ENCODE data around the gene GRB14. TPM values are rescaled to one million over a fixed set of nuclear protein-coding genes. Genes with fewer than 3 reads are reported as not detected.

GRB14 gene
- total and polyA plus RNA-seq, 2 of the 13 experiments (the other 11 are each of a cell fraction or from before 2014, with no cell fraction given) = 4.6 to 5.8 TPM

DNA sequence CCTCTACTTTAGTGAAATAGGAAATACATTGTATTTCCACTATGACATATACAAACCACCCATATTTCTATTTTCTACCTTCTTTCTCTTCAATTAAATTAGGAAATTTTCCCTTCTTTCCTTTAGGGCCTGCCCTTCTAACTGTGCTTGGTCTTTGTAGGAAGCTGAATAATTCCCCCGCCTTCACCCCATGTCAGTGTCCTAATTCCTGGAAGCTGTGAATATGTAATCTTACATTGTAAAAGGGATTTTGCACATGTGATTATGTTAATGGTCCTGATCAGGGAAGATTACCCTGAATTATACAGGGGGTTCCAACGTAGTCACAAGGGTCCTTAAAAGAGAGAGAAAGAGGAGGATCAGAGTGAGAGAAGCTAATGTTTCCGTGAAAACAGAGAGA lies 40.2 kb downstream of the GRB14 start:
- in situ Hi-C loops (cut with HindIII; ENCODE audit: extremely low pct_ligation_motif_present, low pct_unique_long_range_greater_than_20kb) (no loop called here), intact Hi-C loops (cut with micrococcal nuclease; ENCODE audit: unreplicated experiment) (no loop called here)
- no peak for ATAC-seq
- no peak overlapping the region for H3K27ac ChIP-seq (ENCODE audit: extremely low read length, insufficient read depth, low read length)
- H3K4me3 ChIP-seq (replicated peaks in 1 of 3; ENCODE audit: insufficient read depth in 1 of 3, low read depth in 2 of 3, low read length in 3 of 3) = no peak overlapping the region
- H4K20me1 ChIP-seq (ENCODE audit: insufficient read depth, low read length) = no peaks in the 10 kb centered on the region
- ChIA-PET POLR2A (interaction anchor here (1.2 kb wide), 1 partner anchor 13 kb away, joined by 3 read pairs; no protein-coding TSS in a partner anchor), CTCF (ENCODE audit: low intra/inter-chr PET ratio, low total read pairs) (no interaction called here)
- BruUV-seq (replicated peaks) = no TSS peak
- H3K9me3 ChIP-seq (ENCODE audit: low read length) = no peaks in the 10 kb centered on the region
- H3K4me1 ChIP-seq (ENCODE audit: insufficient read depth, low read length) = no peaks in the 10 kb centered on the region
- DNase-seq (ENCODE audit: low spot score) = no peak
- no peak overlapping the region for H3K4me2 ChIP-seq (ENCODE audit: low read depth, low read length)
- no peak overlapping the region for H2AFZ ChIP-seq (ENCODE audit: low read length)
- WGBS (ENCODE audit: low lambda C conversion rate) = 86% methylated on average over 3 of the region's 3 CpGs
- no peak for TF ChIP-seq DNMT1 (CRISPR knock-in tag; IDR thresholded peaks at IDR 0.05)
- TF ChIP-seq ZNF781 (CRISPR knock-in tag; IDR thresholded peaks at IDR 0.05; ENCODE audit: borderline replicate concordance, not compliant biosample characterization) = no peak
- no peak for TF ChIP-seq POGK (CRISPR knock-in tag; conservative IDR thresholded peaks at IDR 0.05)
- no peak for TF ChIP-seq MED13 (CRISPR knock-in tag; IDR thresholded peaks at IDR 0.05)
- no peak for TF ChIP-seq USF2 (IDR thresholded peaks at IDR 0.05; ENCODE audit: low read depth, low read length)
- TF ChIP-seq USF2 (CRISPR knock-in tag; IDR thresholded peaks at IDR 0.05; ENCODE audit: borderline replicate concordance) = no peak
- no peak for TF ChIP-seq KDM6A (CRISPR knock-in tag; IDR thresholded peaks at IDR 0.05; ENCODE audit: low read depth)
- no peak for TF ChIP-seq KDM1A (CRISPR knock-in tag; IDR thresholded peaks at IDR 0.05)
- TF ChIP-seq ZFY (CRISPR knock-in tag; IDR thresholded peaks at IDR 0.05) = no peak
- no peak for TF ChIP-seq ZNF589 (CRISPR knock-in tag; conservative IDR thresholded peaks at IDR 0.05)
- TF ChIP-seq NR2F1 (CRISPR knock-in tag; IDR thresholded peaks at IDR 0.05) = no peak
- TF ChIP-seq KAT7 (CRISPR knock-in tag; IDR thresholded peaks at IDR 0.05; ENCODE audit: borderline replicate concordance) = no peak
- TF ChIP-seq, protein P1, sequence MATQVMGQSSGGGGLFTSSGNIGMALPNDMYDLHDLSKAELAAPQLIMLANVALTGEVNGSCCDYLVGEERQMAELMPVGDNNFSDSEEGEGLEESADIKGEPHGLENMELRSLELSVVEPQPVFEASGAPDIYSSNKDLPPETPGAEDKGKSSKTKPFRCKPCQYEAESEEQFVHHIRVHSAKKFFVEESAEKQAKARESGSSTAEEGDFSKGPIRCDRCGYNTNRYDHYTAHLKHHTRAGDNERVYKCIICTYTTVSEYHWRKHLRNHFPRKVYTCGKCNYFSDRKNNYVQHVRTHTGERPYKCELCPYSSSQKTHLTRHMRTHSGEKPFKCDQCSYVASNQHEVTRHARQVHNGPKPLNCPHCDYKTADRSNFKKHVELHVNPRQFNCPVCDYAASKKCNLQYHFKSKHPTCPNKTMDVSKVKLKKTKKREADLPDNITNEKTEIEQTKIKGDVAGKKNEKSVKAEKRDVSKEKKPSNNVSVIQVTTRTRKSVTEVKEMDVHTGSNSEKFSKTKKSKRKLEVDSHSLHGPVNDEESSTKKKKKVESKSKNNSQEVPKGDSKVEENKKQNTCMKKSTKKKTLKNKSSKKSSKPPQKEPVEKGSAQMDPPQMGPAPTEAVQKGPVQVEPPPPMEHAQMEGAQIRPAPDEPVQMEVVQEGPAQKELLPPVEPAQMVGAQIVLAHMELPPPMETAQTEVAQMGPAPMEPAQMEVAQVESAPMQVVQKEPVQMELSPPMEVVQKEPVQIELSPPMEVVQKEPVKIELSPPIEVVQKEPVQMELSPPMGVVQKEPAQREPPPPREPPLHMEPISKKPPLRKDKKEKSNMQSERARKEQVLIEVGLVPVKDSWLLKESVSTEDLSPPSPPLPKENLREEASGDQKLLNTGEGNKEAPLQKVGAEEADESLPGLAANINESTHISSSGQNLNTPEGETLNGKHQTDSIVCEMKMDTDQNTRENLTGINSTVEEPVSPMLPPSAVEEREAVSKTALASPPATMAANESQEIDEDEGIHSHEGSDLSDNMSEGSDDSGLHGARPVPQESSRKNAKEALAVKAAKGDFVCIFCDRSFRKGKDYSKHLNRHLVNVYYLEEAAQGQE (IDR thresholded peaks at IDR 0.05; ENCODE audit: borderline replicate concordance in 1 of 2, low read depth in 1 of 2, low read length in 2 of 2) = no peak
- TF ChIP-seq ZKSCAN1 (IDR thresholded peaks at IDR 0.05; ENCODE audit: low read length) = no peak
- TF ChIP-seq ZNF10 (CRISPR knock-in tag; IDR thresholded peaks at IDR 0.05; ENCODE audit: borderline replicate concordance, low read depth) = no peak
- no peak for TF ChIP-seq SMARCE1 (IDR thresholded peaks at IDR 0.05; ENCODE audit: borderline replicate concordance)
- no peaks in the 10 kb centered on the region for H3K27me3 ChIP-seq (ENCODE audit: control insufficient read depth in 1 of 2, insufficient read depth in 2 of 2, low read length in 2 of 2)
- no peaks in the 10 kb centered on the region; a peak in 1 of 5 replicates for H3K36me3 ChIP-seq (replicated peaks in 1 of 2; ENCODE audit: control insufficient read depth in 1 of 2, insufficient read depth in 2 of 2, low read length in 2 of 2)
- no peak overlapping the region for H3K9ac ChIP-seq (ENCODE audit: insufficient read depth, low read depth, low read length)
- FAIRE-seq = no peak
- no peaks in the 10 kb centered on the region for H3K79me2 ChIP-seq (ENCODE audit: insufficient read depth, low read length)
